HG03196 (cell line): ENCODE data around the gene ARMC7.

Source experiments
- ATAC-seq: cut with Tn5 transposase; IDR thresholded peaks from one replicate; pipeline ENCODE4 v1.9.1; 2021; ENCODE audit not compliant: unreplicated experiment

The ARMC7 gene

DNA sequence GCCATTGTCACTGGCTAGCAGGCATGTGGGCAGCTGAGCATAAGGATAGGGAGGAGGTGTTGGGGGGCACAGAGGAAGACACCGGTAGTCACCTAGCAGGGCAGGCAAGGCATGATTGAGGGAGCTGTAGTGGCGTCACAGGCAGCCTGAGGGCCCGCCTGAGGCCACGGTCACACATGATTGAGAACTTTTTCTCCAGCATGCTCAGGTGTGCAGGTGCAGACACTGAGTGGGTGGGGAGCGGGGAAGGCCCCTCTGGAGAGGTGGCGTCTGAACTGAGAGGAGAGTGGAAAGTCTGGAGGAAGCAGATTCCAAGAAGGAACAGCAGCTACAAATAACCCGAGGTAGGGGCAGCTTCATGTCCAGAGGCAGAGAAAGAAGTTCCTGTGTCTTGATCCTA lies 10.9 kb upstream of the ARMC7 start:
- ATAC-seq: no peak

- no peak for ATAC-seq
Observed at GRCh38 chr17:75099881-75100595, 9.7 kb upstream of the ARMC7 start.

DNA sequence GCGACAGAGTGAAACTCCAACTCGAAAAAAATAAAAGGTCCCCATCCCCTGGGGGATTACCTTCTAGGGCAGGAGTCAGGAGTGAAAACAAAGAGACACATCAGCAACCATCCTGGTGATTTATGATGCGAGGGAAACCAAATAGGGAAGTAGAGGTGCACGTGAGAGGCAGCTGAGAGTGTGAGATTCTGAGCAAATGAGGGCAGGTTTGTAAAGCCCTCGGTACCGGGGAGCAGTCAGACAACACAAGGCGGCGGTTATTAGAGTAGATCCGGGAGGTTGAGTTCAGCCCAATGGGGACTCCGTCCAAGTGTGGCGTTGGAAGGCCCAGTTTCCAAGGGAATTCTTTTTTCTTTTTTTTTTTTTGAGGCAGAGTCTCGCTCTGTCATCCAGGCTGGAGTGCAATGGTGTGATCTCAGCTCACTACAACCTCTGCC lies 7.4 kb upstream of the ARMC7 start:
- ATAC-seq: no peak

- ATAC-seq: no peak
Observed at GRCh38 chr17:75103601-75104554, 5.9 kb upstream of the ARMC7 start.

GRCh38 chr17:75105126-75106080 lies 4.4 kb upstream of the ARMC7 start:
- no peak for ATAC-seq

- no peak for ATAC-seq
Observed at GRCh38 chr17:75108193-75108592, 1.6 kb upstream of the ARMC7 start.

DNA sequence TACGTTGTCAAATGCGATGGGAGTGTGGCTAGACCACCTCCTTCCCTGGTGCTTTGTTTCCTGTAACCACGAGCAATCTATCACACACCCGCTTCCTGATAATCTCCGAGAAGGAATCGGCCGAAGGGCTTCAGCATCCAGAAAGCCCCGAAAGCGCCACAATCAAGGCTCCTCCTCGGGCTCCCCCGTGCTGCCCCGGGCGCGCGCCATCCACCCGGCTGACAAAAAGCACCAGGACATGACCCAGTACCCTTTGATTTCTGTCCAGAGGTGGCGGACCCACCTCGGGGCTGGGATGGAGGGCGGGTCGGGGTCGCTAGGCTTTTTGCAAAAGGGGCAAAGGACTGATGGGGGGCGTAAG lies 743 bp upstream of the ARMC7 start:
- no peak for ATAC-seq

- ATAC-seq: no peak
Observed at GRCh38 chr17:75110234-75110937, 617 bp downstream of the ARMC7 start.

DNA sequence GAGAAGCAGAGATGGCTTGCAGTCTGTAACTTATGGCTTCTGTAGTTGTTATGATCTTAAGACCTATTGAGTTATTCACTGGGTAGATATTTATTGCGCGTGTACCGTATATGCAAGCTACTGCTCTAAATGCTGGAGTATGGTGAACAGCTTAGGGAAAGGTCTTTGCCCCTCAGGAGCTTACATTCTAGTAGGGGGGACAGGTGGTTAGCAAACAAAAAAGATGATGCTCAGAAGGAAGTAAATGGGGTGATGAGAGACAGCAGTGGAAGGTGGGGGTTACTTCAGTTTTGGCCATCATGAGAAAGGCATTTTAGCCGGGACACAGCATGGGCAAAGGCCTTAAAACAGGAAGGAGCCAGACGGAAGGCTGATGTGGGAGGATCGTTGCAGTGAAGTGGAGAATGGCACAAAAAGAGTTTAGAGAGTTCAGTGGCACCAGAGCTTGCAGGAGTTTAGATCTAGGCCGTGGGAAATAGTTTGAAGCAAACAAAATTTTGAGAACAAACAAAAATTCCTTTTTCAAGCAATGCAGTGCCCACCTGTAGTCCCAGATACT lies 2.1 kb downstream of the ARMC7 start:
- ATAC-seq: no peak

DNA sequence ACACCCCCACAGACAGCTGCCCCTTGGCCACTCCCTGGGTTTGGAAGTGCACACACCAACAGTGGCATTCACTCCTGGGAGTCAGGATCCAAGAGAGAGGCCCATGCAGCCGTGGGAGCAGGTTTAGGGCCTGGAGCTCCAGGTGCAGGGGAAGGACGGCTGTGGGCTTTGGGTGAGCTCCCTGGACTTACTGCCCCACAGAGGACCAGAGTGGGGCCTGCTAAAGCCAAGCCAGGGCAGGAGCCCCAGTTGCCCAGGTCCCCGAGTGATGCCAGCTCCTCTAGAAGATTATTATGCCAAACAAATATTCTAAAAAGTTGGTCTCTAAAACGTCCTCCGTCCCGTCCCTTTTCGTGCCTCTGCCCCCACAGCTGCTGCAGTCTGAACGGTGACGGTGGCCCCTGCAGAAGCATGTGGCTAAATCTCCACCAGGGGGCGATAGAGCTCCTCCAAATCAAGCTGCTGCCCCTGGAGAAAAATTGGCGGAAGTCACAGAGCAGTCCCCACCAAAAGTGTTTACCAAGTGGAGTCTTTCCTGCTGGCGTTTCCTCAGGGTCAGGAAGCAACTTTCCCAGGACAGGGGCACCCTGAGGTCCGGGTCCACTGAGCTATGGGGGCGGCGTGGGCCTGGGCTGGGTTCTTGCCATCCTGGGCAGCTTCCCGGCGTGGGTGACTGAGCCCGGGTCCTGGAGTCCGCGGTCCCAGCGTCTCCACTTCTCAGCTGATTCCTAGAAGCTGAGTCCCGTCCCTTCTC lies 4.2 kb downstream of the ARMC7 start:
- ATAC-seq: peak; percentile 44

- no peak for ATAC-seq
Observed at GRCh38 chr17:75114552-75115314, 5.0 kb downstream of the ARMC7 start.

DNA sequence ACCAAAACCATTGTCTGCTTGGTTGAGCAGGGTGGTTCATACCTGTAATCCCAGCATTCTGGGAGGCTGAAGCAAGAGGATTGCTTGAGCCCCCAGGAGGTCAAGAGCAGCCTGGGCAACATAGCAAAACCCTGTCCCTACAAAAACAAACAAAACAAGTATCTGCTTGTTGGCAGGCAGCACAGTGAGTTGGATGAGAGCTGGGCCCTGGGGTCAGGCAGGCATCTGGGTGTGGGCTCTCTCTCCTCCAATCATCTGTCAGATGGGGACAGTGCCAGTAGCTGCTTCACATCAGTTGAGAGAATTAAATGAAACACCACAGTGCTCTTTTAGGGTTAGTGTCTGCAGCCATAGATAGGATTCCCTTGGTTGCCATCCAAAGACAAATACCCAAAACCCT lies 5.8 kb downstream of the ARMC7 start:
- no peak for ATAC-seq

GRCh38 chr17:75116737-75117136 lies 7.0 kb downstream of the ARMC7 start:
- no peak for ATAC-seq

DNA sequence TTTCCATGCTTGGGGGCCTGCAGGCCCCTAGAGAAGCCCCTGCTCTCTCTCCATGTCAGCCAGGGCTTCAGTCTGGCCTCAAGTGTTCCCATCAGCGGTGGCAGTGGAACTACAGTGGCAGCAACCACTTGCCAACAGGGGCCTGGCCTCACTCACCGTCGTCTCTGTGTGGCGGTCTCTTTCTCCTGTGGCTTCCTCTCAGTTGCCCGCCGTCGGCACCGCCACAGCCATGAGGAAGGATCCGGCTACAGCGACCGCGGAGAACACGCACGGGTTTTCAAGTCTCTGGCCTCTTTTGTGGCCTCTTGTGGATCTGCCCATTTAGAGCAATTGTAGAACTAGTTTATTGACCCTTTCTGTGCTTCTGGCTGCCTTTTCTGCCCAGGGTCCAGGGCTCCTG lies 8.5 kb downstream of the ARMC7 start:
- ATAC-seq: no peak

DNA sequence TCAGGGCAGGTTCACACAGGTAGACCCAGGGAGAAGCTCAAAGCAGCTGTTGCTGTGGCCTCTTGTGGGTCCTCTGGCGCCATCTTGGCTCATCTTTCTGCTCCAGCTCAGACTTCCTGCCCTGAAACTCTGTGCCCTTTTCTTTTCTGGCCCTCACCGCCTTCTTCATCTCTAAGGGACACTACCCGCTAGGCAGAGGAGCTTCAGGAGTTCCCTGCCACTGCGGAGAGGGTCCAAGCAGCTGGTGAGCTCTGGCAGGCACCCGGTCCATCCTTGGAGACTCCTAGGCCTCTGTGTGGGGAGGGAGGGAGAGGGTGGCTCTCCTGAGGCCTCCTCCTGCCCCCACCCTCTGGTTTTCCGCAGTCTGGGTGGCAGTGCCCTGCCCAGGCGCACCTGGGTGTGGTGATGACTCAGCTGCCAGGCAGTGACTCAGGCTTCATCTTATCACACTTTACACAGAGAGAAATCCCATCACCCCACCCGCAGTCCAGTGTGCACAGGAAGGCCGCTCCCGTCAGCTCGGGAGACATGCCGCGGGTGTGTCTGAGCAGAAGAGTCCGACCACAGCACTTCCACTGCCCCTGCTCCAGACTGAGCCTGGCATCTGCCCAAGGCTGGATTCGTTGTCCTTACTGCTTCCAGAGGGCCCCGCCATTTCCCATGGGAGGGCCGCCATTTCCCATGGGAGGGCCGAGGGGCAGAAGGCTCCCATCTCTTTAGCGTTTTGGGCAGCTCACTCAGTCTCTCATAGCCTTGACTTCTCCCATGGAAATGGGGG lies 14.5 kb downstream of the ARMC7 start:
- ATAC-seq: no peak

- ATAC-seq: no peak
Observed at GRCh38 chr17:75124819-75125162, 15.0 kb downstream of the ARMC7 start.

GRCh38 chr17:75125984-75126383 lies 16.2 kb downstream of the ARMC7 start:
- no peak for ATAC-seq

DNA sequence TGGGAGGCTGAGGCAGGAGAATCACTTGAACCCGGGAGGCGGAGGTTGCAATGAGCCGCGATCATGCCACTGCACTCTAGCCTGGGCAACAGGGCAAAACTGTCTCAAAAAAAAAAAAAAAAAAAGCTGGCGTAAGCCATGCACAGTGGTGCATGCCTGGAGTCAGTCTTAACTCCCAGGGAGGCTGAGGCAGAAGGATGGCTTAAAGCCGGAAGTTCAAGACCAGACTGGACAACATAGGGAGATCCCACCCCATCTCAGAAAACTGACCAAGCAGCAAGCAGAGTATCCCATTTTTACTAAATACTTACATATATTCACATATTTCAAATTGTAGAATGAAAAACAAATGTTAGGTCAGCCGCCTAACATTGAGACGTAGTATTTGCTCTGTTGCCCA lies 17.2 kb downstream of the ARMC7 start:
- ATAC-seq: no peak
